GM13977 (cell line): ENCODE results near the gene HIVEP3.

Experiments
- DNase-seq: peaks from one replicate; pipeline ENCODE4 v3.0.0; 2012; ENCODE audit warnings: low spot score
- CTCF ChIP-seq: IDR thresholded peaks from 2 replicates; pipeline ENCODE4 v1.5.1; 2012; ENCODE audit warnings: mild to moderate bottlenecking, control low read depth; ENCODE audit not compliant: insufficient read depth; ENCODE audit errors: extremely low read depth, missing control alignments
- in situ Hi-C: fragments of 300-500 bp; cut with MboI; formaldehyde crosslinking; loops from one replicate; pipeline ENCODE4 v1.12.0; 2022; ENCODE audit warnings: low sequenced_read_pairs, low pct_unique_long_range_greater_than_20kb, mixed read lengths, inconsistent platforms; ENCODE audit not compliant: unreplicated experiment

The HIVEP3 gene

GRCh38 chr1:41535276-41535675, 383.4 kb downstream of the HIVEP3 start:
- no peak for DNase-seq
- no peak for TF ChIP-seq CTCF
- in situ Hi-C loops, result no loop called here

GRCh38 chr1:41534181-41535076, 384.3 kb downstream of the HIVEP3 start:
- in situ Hi-C loops, result no loop called here
- TF ChIP-seq CTCF, result no peak
- DNase-seq, result no peak

GRCh38 chr1:41533731-41534080, 385.0 kb downstream of the HIVEP3 start:
- no peak for DNase-seq
- in situ Hi-C loops, result no loop called here
- TF ChIP-seq CTCF, result no peak

- no peak for TF ChIP-seq CTCF
- no peak for DNase-seq
- in situ Hi-C loops, result no loop called here
Observed at GRCh38 chr1:41533016-41533730, 385.5 kb downstream of the HIVEP3 start.

- no peak for TF ChIP-seq CTCF
- no peak for DNase-seq
- in situ Hi-C loops, result no loop called here
Observed at GRCh38 chr1:41532206-41532975, 386.3 kb downstream of the HIVEP3 start.

GRCh38 chr1:41530411-41530810, 388.3 kb downstream of the HIVEP3 start:
- in situ Hi-C loops, result no loop called here
- DNase-seq, result no peak
- TF ChIP-seq CTCF, result no peak
